Stimulated activated naive CD4-positive, alpha-beta T cell (primary cell): Measurements from ENCODE around the gene C3orf33.

Experiments
- DNase-seq, 6 experiments: peaks; one replicate each; lab custom pipeline; 2025; lab: John Stamatoyannopoulos, UW

C3orf33 gene

GRCh38 chr3:155741603-155742002 is 64.5 kb downstream of the C3orf33 start:
- no peak for DNase-seq

GRCh38 chr3:155741101-155741500 is 65.0 kb downstream of the C3orf33 start:
- DNase-seq: no peak

- peak in 1 of 6 experiments; percentile 4 for DNase-seq
These were observed 66.9 kb downstream of the C3orf33 start for GRCh38 chr3:155739154-155739553.

GRCh38 chr3:155738580-155739076 is 67.5 kb downstream of the C3orf33 start:
- DNase-seq: no peak

- DNase-seq: no peak
These were observed 68.1 kb downstream of the C3orf33 start for GRCh38 chr3:155737844-155738460.

GRCh38 chr3:155736381-155736780 is 69.7 kb downstream of the C3orf33 start:
- DNase-seq: no peak

GRCh38 chr3:155730843-155731242 is 75.2 kb downstream of the C3orf33 start:
- no peak for DNase-seq

GRCh38 chr3:155727836-155728235 is 78.2 kb downstream of the C3orf33 start:
- DNase-seq: no peak

- DNase-seq: no peak
These were observed 91.8 kb downstream of the C3orf33 start for GRCh38 chr3:155714295-155714718.
